Stimulated activated CD8-positive, alpha-beta memory T cell treated with anti-CD3 and anti-CD28 coated beads, Interleukin-4, amount 100 ng/mL, for 24 hours (primary cell): ENCODE measurements around the gene SEPTIN8.

ENCODE experiments used
- DNase-seq: peaks from one replicate; pipeline ENCODE4 v3.0.0-alpha.2; 2020; ENCODE audit warnings: low read depth

The SEPTIN8 gene

GRCh38 chr5:132780577-132780976 is 3.5 kb upstream of the SEPTIN8 start:
- no peak for DNase-seq

- DNase-seq, result no peak
These were observed 2.9 kb upstream of the SEPTIN8 start for GRCh38 chr5:132779961-132780360.

- DNase-seq, result no peak
These were observed 1.8 kb upstream of the SEPTIN8 start for GRCh38 chr5:132778856-132779255.

GRCh38 chr5:132778129-132778528 is 1.1 kb upstream of the SEPTIN8 start:
- DNase-seq, result no peak

GRCh38 chr5:132776938-132777208 is 166 bp downstream of the SEPTIN8 start:
- no peak for DNase-seq

- no peak for DNase-seq
These were observed 705 bp downstream of the SEPTIN8 start for GRCh38 chr5:132776131-132776937.

GRCh38 chr5:132775476-132775961 is 1.5 kb downstream of the SEPTIN8 start:
- DNase-seq, result no peak

GRCh38 chr5:132774896-132775295 is 2.1 kb downstream of the SEPTIN8 start:
- DNase-seq, result no peak

- DNase-seq, result no peak
These were observed 2.6 kb downstream of the SEPTIN8 start for GRCh38 chr5:132774406-132774805.

- no peak for DNase-seq
These were observed 3.3 kb downstream of the SEPTIN8 start for GRCh38 chr5:132773601-132774355.

GRCh38 chr5:132773114-132773513 is 3.9 kb downstream of the SEPTIN8 start:
- DNase-seq, result no peak

GRCh38 chr5:132772291-132773070 is 4.6 kb downstream of the SEPTIN8 start:
- DNase-seq, result no peak

- no peak for DNase-seq
These were observed 5.5 kb downstream of the SEPTIN8 start for GRCh38 chr5:132771503-132771998.

- DNase-seq, result no peak
These were observed 6.4 kb downstream of the SEPTIN8 start for GRCh38 chr5:132770476-132771159.

GRCh38 chr5:132768485-132768868 is 8.6 kb downstream of the SEPTIN8 start:
- DNase-seq, result no peak

- no peak for DNase-seq
These were observed 9.9 kb downstream of the SEPTIN8 start for GRCh38 chr5:132767150-132767549.

- no peak for DNase-seq
These were observed 10.3 kb downstream of the SEPTIN8 start for GRCh38 chr5:132766806-132767055.

GRCh38 chr5:132766020-132766805 is 10.8 kb downstream of the SEPTIN8 start:
- DNase-seq, result no peak

GRCh38 chr5:132765311-132766019 is 11.6 kb downstream of the SEPTIN8 start:
- no peak for DNase-seq

- DNase-seq, result no peak
These were observed 12.3 kb downstream of the SEPTIN8 start for GRCh38 chr5:132764671-132765238.
